H1 (cell line): ENCODE data around the gene PPP2R2B.

Experiments
- ATF2 ChIP-seq: IDR thresholded peaks from 2 replicates; pipeline ENCODE4 v1.6.1; 2012; ENCODE audit warnings: low read length, inconsistent platforms
- ATF3 ChIP-seq: IDR thresholded peaks from 2 replicates; pipeline ENCODE4 v1.6.1; 2011; ENCODE audit warnings: low read depth, mild to moderate bottlenecking, low read length; ENCODE audit not compliant: insufficient read depth
- CHD1 ChIP-seq: IDR thresholded peaks from 2 replicates; pipeline ENCODE4 v1.6.1; 2012; ENCODE audit warnings: low read depth, low read length, improper control_type of control experiment
- CTCF ChIP-seq, 3 experiments: IDR thresholded peaks; 1 replicate in 2 of 3; 2 replicates in 1 of 3; pipeline versions ENCODE4 v1.5.1 to v1.6.1; 2011; ENCODE audit warnings: low read length in 3 of 3, mild to moderate bottlenecking in 3 of 3, inconsistent platforms in 2 of 3, low read depth in 1 of 3, moderate library complexity in 1 of 3; ENCODE audit not compliant: insufficient read depth in 1 of 3; ENCODE audit errors: control extremely low read depth in 1 of 3
- GABPA ChIP-seq: IDR thresholded peaks from 2 replicates; pipeline ENCODE4 v1.6.1; 2011; ENCODE audit warnings: mild to moderate bottlenecking, low read length, moderate library complexity, borderline replicate concordance; ENCODE audit not compliant: insufficient read depth
- GTF2F1 ChIP-seq: IDR thresholded peaks from 2 replicates; pipeline ENCODE4 v1.6.1; 2012; ENCODE audit warnings: low read depth, low read length, improper control_type of control experiment, borderline replicate concordance
- JUND ChIP-seq: IDR thresholded peaks from 2 replicates; pipeline ENCODE4 v1.6.1; 2011; ENCODE audit warnings: mild to moderate bottlenecking, improper control_type of control experiment, low read length
- KDM1A ChIP-seq: fragments of 200-600, 300-600 bp; sonication (generic); IDR thresholded peaks from 2 replicates; pipeline ENCODE4 v1.7.1; 2016; ENCODE audit warnings: mild to moderate bottlenecking, low read length, borderline replicate concordance
- KDM5A ChIP-seq: fragments of 200-600 bp; IDR thresholded peaks from 2 replicates; pipeline ENCODE4 v1.7.1; 2012; ENCODE audit warnings: mild to moderate bottlenecking, low read length, inconsistent platforms, mixed read lengths
- MAX ChIP-seq: IDR thresholded peaks from 2 replicates; pipeline ENCODE4 v1.6.1; 2012; ENCODE audit warnings: inconsistent platforms
- PHF8 ChIP-seq: fragments of 200-600 bp; sonication (generic); conservative IDR thresholded peaks from 2 replicates; pipeline ENCODE4 v1.7.1; 2012; ENCODE audit warnings: low read depth, mild to moderate bottlenecking, inconsistent platforms, low read length, moderate library complexity
- POLR2A ChIP-seq, 2 experiments: IDR thresholded peaks; 1 replicate in 1 of 2; 2 replicates in 1 of 2; pipeline ENCODE4 v1.6.1; 2011; ENCODE audit warnings: low read depth in 2 of 2, low read length in 2 of 2, mild to moderate bottlenecking in 2 of 2; ENCODE audit errors: control extremely low read depth in 1 of 2
- POLR2AphosphoS5 ChIP-seq: IDR thresholded peaks from 2 replicates; pipeline ENCODE4 v1.6.1; 2011; ENCODE audit warnings: low read depth, low read length
- USF2 ChIP-seq: IDR thresholded peaks from 2 replicates; pipeline ENCODE4 v1.6.1; 2011; ENCODE audit warnings: low read length, improper control_type of control experiment

GRCh38 chr5:146789712-146790653, 88.6 kb downstream of the PPP2R2B start:
- TF ChIP-seq MAX: no peak
- no peak for TF ChIP-seq GABPA
- TF ChIP-seq POLR2AphosphoS5: no peak
- no peak for TF ChIP-seq CTCF (IDR thresholded peaks at IDR 0.05; ENCODE audit: control extremely low read depth in 1 of 3, insufficient read depth in 1 of 3, low read depth in 1 of 3, low read length in 3 of 3)
- no peak for TF ChIP-seq PHF8
- TF ChIP-seq USF2: no peak
- no peak for TF ChIP-seq POLR2A (IDR thresholded peaks at IDR 0.05; ENCODE audit: control extremely low read depth in 1 of 2, low read depth in 2 of 2, low read length in 2 of 2)
- TF ChIP-seq JUND: no peak
- 0 out of 2 replicates have a peak, but pooled peaks have one; percentile 18 for TF ChIP-seq KDM1A
- TF ChIP-seq GTF2F1: no peak
- no peak for TF ChIP-seq KDM5A
- no peak for TF ChIP-seq CHD1
- TF ChIP-seq ATF2: 0 out of 2 replicates have a peak, but pooled peaks have one; percentile 48
- no peak for TF ChIP-seq ATF3
